NCI-H2081 (cell line): ENCODE data around the gene PCDHGB3.
A peak's percentile ranks its signal among the peaks of the same experiment; 100 is the strongest.
"Not testable (repeated sequence)": the region's sequence is repeated elsewhere in the genome, so short reads cannot be mapped to it uniquely, and the experiment has no call there.

Experiments
- DNase-seq, 2 experiments: peaks; one replicate each; lab custom pipeline; 2025; lab: John Stamatoyannopoulos, UW

Gene PCDHGB3

GRCh38 chr5:141392429-141393198 lies 22.6 kb downstream of the PCDHGB3 start, which contains the start of gene PCDHGA8:
Gene PCDHGA8 (plus strand): TSS chr5:141392633. CDS start chr5:141392814, 181 bp downstream.
- no peak for DNase-seq

GRCh38 chr5:141393267-141393666 lies 23.2 kb downstream of the PCDHGB3 start:
- DNase-seq: no peak

- not testable (repeated sequence) for DNase-seq
Measured at GRCh38 chr5:141394401-141395187, 24.6 kb downstream of the PCDHGB3 start.

- DNase-seq: not testable (repeated sequence)
Measured at GRCh38 chr5:141397756-141398551, 27.9 kb downstream of the PCDHGB3 start, which contains the start of gene PCDHGB5. Gene PCDHGB5 (plus strand): TSS chr5:141397947. CDS start chr5:141398128, 181 bp downstream.

DNA sequence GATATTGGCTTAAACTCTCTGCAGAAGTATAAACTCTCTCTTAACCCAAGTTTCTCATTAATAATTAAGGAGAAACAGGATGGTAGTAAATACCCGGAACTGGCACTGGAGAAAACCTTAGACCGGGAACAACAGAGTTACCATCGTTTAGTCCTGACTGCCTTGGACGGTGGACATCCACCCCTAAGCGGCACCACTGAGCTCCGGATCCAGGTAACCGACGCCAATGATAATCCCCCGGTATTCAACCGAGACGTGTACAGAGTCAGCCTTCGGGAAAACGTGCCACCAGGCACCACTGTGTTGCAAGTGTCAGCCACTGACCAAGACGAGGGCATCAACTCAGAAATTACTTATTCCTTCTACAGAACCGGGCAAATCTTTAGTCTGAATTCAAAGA lies 28.6 kb downstream of the PCDHGB3 start:
- no peak for DNase-seq

DNA sequence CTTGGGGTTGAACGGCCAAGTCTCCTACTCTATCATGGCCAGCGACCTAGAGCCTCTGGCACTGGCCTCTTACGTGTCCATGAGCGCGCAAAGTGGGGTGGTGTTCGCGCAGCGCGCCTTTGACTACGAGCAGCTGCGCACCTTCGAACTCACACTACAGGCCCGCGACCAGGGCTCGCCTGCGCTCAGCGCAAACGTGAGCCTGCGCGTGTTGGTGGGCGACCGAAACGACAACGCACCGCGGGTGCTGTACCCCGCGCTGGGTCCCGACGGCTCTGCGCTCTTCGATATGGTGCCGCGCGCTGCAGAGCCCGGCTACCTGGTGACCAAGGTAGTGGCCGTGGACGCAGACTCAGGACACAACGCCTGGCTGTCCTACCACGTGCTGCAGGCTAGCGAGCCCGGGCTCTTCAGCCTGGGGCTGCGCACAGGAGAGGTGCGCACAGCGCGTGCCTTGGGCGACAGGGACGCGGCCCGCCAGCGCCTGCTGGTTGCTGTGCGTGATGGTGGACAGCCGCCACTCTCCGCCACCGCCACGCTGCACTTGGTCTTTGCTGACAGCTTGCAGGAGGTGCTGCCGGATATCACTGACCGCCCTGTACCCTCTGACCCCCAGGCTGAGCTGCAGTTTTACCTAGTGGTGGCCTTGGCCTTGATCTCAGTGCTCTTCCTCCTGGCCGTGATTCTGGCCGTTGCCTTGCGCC lies 29.7 kb downstream of the PCDHGB3 start:
- no peak for DNase-seq

GRCh38 chr5:141402553-141403243 lies 32.7 kb downstream of the PCDHGB3 start, which contains the start of gene PCDHGA9:
Gene PCDHGA9 (plus strand): TSS chr5:141402778. CDS start chr5:141402953, 175 bp downstream.
- DNase-seq: no peak

DNA sequence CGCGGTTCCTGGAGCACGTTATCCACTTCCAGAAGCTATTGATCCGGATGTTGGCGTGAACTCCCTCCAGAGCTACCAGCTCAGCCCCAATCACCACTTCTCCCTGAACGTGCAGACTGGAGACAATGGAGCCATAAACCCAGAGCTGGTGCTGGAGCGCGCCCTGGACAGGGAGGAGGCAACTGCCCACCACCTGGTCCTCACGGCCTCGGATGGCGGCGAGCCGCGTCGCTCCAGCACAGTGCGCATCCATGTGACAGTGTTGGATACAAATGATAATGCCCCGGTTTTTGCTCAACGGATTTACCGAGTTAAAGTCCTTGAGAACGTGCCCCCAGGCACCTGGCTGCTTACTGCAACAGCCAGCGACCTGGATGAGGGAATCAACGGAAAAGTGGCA lies 33.3 kb downstream of the PCDHGB3 start:
- DNase-seq: no peak

- DNase-seq: not testable (repeated sequence)
Measured at GRCh38 chr5:141407790-141408505, 37.9 kb downstream of the PCDHGB3 start, which contains the start of gene PCDHGB6. Gene PCDHGB6 (plus strand): TSS chr5:141408021. CDS start chr5:141408203, 182 bp downstream.

DNA sequence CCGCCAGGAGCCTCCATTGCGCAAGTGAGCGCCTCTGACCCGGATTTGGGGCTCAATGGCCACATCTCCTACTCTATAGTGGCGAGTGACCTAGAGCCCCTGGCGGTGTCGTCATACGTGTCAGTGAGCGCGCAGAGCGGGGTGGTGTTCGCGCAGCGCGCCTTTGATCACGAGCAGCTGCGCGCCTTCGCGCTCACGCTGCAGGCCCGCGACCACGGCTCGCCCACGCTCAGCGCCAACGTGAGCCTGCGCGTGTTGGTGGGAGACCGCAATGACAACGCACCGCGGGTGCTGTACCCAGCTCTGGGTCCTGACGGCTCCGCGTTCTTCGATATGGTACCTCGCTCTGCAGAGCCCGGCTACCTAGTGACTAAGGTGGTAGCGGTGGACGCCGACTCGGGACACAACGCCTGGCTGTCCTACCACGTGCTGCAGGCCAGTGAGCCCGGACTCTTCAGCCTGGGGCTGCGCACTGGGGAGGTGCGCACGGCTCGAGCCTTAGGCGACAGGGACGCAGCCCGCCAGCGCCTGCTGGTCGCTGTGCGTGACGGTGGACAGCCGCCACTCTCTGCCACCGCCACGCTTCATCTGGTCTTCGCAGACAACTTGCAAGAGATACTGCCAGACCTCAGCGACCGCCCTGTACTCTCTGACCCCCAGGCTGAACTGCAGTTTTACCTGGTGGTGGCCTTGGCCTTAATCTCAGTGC lies 39.7 kb downstream of the PCDHGB3 start:
- DNase-seq: no peak

GRCh38 chr5:141411575-141411974 lies 41.5 kb downstream of the PCDHGB3 start:
- DNase-seq: no peak

- DNase-seq: no peak
Measured at GRCh38 chr5:141412854-141413539, 43.0 kb downstream of the PCDHGB3 start, which contains the start of gene PCDHGA10. Gene PCDHGA10 (plus strand): TSS chr5:141412987. CDS start chr5:141413176, 189 bp downstream.

GRCh38 chr5:141413540-141414069 lies 43.6 kb downstream of the PCDHGB3 start:
- DNase-seq: no peak

DNA sequence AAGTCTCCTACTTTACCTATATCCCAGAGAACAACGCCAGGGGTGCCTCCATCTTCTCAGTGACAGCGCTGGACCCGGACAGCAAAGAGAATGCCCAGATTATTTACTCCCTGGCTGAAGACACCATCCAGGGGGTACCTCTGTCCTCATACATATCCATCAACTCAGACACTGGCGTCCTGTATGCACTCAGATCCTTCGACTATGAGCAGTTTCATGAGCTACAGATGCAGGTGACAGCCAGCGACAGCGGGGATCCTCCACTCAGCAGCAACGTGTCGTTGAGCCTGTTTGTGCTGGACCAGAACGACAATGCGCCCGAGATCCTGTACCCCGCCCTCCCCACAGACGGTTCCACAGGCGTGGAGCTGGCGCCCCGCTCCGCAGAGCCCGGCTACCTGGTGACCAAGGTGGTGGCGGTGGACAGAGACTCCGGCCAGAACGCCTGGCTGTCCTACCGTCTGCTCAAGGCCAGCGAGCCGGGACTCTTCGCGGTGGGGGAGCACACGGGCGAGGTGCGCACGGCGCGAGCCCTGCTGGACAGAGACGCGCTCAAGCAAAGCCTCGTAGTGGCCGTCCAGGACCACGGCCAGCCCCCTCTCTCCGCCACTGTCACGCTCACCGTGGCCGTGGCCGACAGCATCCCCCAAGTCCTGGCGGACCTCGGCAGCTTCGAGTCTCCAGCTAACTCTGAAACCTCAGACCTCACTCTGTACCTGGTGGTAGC lies 44.7 kb downstream of the PCDHGB3 start:
- not testable (repeated sequence) for DNase-seq

- DNase-seq: not testable (repeated sequence)
Measured at GRCh38 chr5:141415275-141415618, 45.2 kb downstream of the PCDHGB3 start.

DNA sequence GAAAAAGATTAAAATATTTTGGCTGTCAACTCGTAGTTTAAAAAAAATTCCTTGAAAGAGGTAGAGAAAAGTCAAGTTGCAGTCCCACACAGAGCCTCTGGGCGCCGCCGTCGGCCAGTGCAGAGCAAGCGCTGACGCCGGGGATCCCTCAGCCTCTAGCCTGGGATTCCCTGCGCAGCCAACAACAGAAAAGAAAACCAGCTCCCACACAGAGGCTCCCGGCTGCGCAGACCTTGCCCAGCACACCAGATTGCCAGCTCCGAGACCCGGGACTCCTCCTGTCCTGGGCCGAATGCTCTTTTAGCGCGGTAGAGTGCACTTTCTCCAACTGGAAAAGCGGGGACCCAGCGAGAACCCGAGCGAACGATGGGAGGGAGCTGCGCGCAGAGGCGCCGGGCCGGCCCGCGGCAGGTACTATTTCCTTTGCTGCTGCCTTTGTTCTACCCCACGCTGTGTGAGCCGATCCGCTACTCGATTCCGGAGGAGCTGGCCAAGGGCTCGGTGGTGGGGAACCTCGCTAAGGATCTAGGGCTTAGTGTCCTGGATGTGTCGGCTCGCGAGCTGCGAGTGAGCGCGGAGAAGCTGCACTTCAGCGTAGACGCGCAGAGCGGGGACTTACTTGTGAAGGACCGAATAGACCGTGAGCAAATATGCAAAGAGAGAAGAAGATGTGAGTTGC lies 47.6 kb downstream of the PCDHGB3 start, which contains the start of gene PCDHGB7:
PCDHGB7 (plus strand) TSS at position 184 of the 679 bp plus-strand sequence; CDS start at position 367, 183 bp downstream.
- DNase-seq: peak; percentile 58 to 73
